ENCODE data around the gene PFKFB3.
"Not testable (repeated sequence)": the region's sequence is repeated elsewhere in the genome, so short reads cannot be mapped to it uniquely, and the experiment has no call there.

DNA sequence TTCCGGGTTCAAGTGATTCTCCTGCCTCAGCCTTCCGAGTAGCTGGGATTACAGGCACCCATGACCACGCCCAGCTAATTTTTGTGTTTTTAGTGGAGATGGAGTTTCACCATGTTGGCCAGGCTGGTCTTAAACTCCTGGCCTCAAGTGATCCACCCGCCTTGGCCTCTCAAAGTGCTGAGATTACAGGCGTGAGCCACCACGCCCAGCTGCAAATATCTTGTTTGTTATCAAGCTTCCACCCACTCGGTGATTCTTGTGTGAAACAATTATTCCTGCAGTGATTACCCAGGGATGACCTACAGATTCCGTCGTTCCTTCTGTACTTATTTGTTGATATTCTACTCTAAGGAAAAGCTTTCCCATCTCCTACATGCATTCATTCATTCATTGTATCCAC lies 12.7 kb upstream of the PFKFB3 start:
- TF ChIP-seq, protein P1, sequence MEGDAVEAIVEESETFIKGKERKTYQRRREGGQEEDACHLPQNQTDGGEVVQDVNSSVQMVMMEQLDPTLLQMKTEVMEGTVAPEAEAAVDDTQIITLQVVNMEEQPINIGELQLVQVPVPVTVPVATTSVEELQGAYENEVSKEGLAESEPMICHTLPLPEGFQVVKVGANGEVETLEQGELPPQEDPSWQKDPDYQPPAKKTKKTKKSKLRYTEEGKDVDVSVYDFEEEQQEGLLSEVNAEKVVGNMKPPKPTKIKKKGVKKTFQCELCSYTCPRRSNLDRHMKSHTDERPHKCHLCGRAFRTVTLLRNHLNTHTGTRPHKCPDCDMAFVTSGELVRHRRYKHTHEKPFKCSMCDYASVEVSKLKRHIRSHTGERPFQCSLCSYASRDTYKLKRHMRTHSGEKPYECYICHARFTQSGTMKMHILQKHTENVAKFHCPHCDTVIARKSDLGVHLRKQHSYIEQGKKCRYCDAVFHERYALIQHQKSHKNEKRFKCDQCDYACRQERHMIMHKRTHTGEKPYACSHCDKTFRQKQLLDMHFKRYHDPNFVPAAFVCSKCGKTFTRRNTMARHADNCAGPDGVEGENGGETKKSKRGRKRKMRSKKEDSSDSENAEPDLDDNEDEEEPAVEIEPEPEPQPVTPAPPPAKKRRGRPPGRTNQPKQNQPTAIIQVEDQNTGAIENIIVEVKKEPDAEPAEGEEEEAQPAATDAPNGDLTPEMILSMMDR (IDR thresholded peaks at IDR 0.05), result not testable (repeated sequence)
- not testable (repeated sequence) for TF ChIP-seq POLR2A, EP300 (IDR thresholded peaks at IDR 0.05)

Measured in sigmoid colon (tissue), 4 donors.